Urothelium cell line (cell line): ENCODE data around the gene PRTFDC1.

Experiments used
- DNase-seq: peaks from one replicate; pipeline ENCODE4 v3.0.0; 2011; ENCODE audit warnings: low spot score, mixed read lengths
- FAIRE-seq: peaks from 2 replicates; lab custom pipeline; 2011; peaks lifted over from hg19 to GRCh38; lab: Jason Lieb, UNC

Gene PRTFDC1

GRCh38 chr10:24804956-24805355, 147.4 kb downstream of the PRTFDC1 start:
- no peak for DNase-seq
- FAIRE-seq = no peak

DNA sequence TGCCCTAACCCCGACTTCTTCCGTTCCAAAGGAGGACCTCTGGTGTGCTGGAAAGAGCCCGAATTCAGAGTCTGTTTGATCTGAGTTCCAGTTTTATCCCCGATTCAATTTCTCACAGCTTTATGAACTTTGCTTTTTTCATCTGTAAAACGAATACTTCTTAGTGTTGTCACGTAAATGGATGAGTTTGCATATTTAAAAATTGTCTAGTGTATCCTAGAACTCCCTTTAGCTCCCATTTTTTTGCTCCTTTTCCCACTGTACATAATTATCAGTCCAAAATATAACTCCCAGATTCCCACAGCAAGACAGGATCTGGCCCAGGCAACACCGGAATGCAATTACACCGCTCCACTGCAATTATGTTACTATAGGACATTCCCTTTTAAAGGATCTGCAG, 148.0 kb downstream of the PRTFDC1 start:
- DNase-seq (no peak), FAIRE-seq (no peak)

GRCh38 chr10:24802378-24802777, 150.0 kb downstream of the PRTFDC1 start:
- no peak for DNase-seq
- FAIRE-seq = no peak

- DNase-seq (no peak), FAIRE-seq (no peak)
Observed at GRCh38 chr10:24800861-24801260, 151.5 kb downstream of the PRTFDC1 start.
